Natural killer cell (primary cell): ENCODE results near the gene AGBL4. TPM values are rescaled to one million over a fixed set of nuclear protein-coding genes. Genes with fewer than 3 reads are reported as not detected.

Source experiments
- ATAC-seq, 3 donors: fragments of 150-1000 bp in 2 of 3; fragments of 200-7000 bp in 1 of 3; cut with Tn5 transposase; 1 replicate in 1 of 3; 2 replicates in 2 of 3; pipeline ENCODE4 v1.10.0; 2021; ENCODE audit warnings: mild to moderate bottlenecking in 2 of 3, moderate library complexity in 2 of 3
- DNase-seq, 2 donors: peaks; one replicate each; pipeline versions ENCODE4 v3.0.0 to v3.0.0-alpha.2; 2013 to 2021; ENCODE audit warnings: mixed read lengths in 1 of 2
- H3K27ac ChIP-seq: one replicate; pipeline ENCODE4 v1.5.1; 2013; ENCODE audit warnings: mild to moderate bottlenecking, low read length
- H3K27me3 ChIP-seq: one replicate; pipeline ENCODE4 v1.6.1; 2013; ENCODE audit warnings: low read length; ENCODE audit not compliant: control insufficient read depth, insufficient read depth
- H3K36me3 ChIP-seq: one replicate; pipeline ENCODE4 v1.6.1; 2013; ENCODE audit warnings: low read length; ENCODE audit not compliant: control insufficient read depth, insufficient read depth
- H3K4me1 ChIP-seq: one replicate; pipeline ENCODE4 v1.6.1; 2013; ENCODE audit warnings: low read length; ENCODE audit not compliant: control insufficient read depth, insufficient read depth
- H3K4me3 ChIP-seq: one replicate; pipeline ENCODE4 v1.5.1; 2013; ENCODE audit warnings: low read length
- H3K9me3 ChIP-seq: one replicate; pipeline ENCODE4 v1.6.1; 2013; ENCODE audit warnings: low read length; ENCODE audit not compliant: control insufficient read depth, insufficient read depth
- H3K27ac Mint-ChIP-seq, 2 donors: one replicate each; pipeline ENCODE4 v1.8.0; 2022; ENCODE audit warnings: mild to moderate bottlenecking in 2 of 2, mixed read lengths in 2 of 2, moderate library complexity in 1 of 2
- H3K27me3 Mint-ChIP-seq, 2 donors: one replicate each; pipeline ENCODE4 v1.8.0; 2022; ENCODE audit warnings: low read depth in 2 of 2, mixed read lengths in 2 of 2
- H3K36me3 Mint-ChIP-seq: one replicate; pipeline ENCODE4 v1.8.0; 2022; ENCODE audit warnings: mixed read lengths
- H3K4me1 Mint-ChIP-seq, 2 donors: one replicate each; pipeline ENCODE4 v1.8.0; 2022; ENCODE audit warnings: mixed read lengths in 2 of 2
- H3K4me3 Mint-ChIP-seq: one replicate; pipeline ENCODE4 v1.8.0; 2022; ENCODE audit warnings: mild to moderate bottlenecking, moderate library complexity, mixed read lengths
- H3K9me3 Mint-ChIP-seq, 2 donors: one replicate each; pipeline ENCODE4 v1.8.0; 2022; ENCODE audit warnings: mixed read lengths in 2 of 2
- CTCF ChIP-seq: fragments of 200-600 bp; IDR thresholded peaks from one replicate; pipeline ENCODE4 v1.8.0; 2022; ENCODE audit warnings: antibody characterized with exemption
- WGBS: methylation state at CpG from one replicate; pipeline ENCODE4 v1.1.7; 2013; ENCODE audit warnings: missing lambda C conversion rate; ENCODE audit not compliant: insufficient coverage; 5-methylcytosine and 5-hydroxymethylcytosine counted together
- intact Hi-C: fragments of 100-400 bp; cut with micrococcal nuclease; formaldehyde crosslinking; loops from one replicate; pipeline ENCODE4 v1.14.2; 2022
- total RNA-seq, 4 donors: library from RNA; stranded (reverse); fragments of 120-200 nt in 1 of 4; gene quantifications; one replicate each; pipeline versions ENCODE4 v1.2.3 to v1.2.4, GENCODE V29; 2013 to 2022

AGBL4 gene
- total RNA-seq, 3 donors from 2014 or later (not counting 1 experiment from before 2014, with no cell fraction given) = not detected

GRCh38 chr1:48610628-48611542 lies 1412.9 kb downstream of the AGBL4 start:
- Histone ChIP-seq H3K27me3 (no peaks in the 10 kb centered on the region), H3K4me1 (no peaks in the 10 kb centered on the region), H3K27ac (no peak overlapping the region), H3K36me3 (no peaks in the 10 kb centered on the region), H3K9me3 (no peaks in the 10 kb centered on the region), H3K4me3 (no peak overlapping the region)
- Mint-ChIP-seq H3K9me3 (no peaks in the 10 kb centered on the region), H3K36me3 (no peaks in the 10 kb centered on the region), H3K4me3 (no peak overlapping the region), H3K4me1 (no peaks in the 10 kb centered on the region), H3K27me3 (peaks cover 5 to 9% of the 10 kb centered on the region in 2 donors), H3K27ac (no peak overlapping the region)
- no peak for TF ChIP-seq CTCF
- WGBS = 92% methylated on average over 3 of the region's 3 CpGs
- ATAC-seq (no peak), DNase-seq (no peak)
- intact Hi-C loops = no loop called here

- Mint-ChIP-seq H3K4me3 (no peak overlapping the region), H3K27ac (no peak overlapping the region), H3K4me1 (no peaks in the 10 kb centered on the region), H3K36me3 (no peaks in the 10 kb centered on the region), H3K27me3 (peaks cover 5 to 18% of the 10 kb centered on the region in 2 donors), H3K9me3 (no peaks in the 10 kb centered on the region)
- TF ChIP-seq CTCF = no peak
- intact Hi-C loops = no loop called here
- H3K27me3 ChIP-seq = no peaks in the 10 kb centered on the region
- no peaks in the 10 kb centered on the region for H3K4me1 ChIP-seq
- WGBS = 94% methylated on average over 4 of the region's 4 CpGs
- no peak overlapping the region for H3K4me3 ChIP-seq
- no peak overlapping the region for H3K27ac ChIP-seq
- no peak for DNase-seq
- no peak for ATAC-seq
- no peaks in the 10 kb centered on the region for H3K9me3 ChIP-seq
- no peaks in the 10 kb centered on the region for H3K36me3 ChIP-seq
Observed at GRCh38 chr1:48608882-48609281, 1414.9 kb downstream of the AGBL4 start.

GRCh38 chr1:48603222-48603621 lies 1420.5 kb downstream of the AGBL4 start:
- DNase-seq = no peak
- H3K27me3 Mint-ChIP-seq = peaks cover 0 to 9% of the 10 kb centered on the region in 2 donors

More at GRCh38 chr1:48603222-48603621, 1420.5 kb downstream of the AGBL4 start:
- Mint-ChIP-seq H3K9me3 (no peaks in the 10 kb centered on the region), H3K4me1 (no peaks in the 10 kb centered on the region), H3K27ac (no peak overlapping the region), H3K36me3 (no peaks in the 10 kb centered on the region), H3K4me3 (no peak overlapping the region)
- Histone ChIP-seq H3K36me3 (no peaks in the 10 kb centered on the region), H3K4me1 (no peaks in the 10 kb centered on the region), H3K27ac (no peak overlapping the region), H3K27me3 (no peaks in the 10 kb centered on the region), H3K9me3 (no peaks in the 10 kb centered on the region), H3K4me3 (no peak overlapping the region)
- WGBS = 92% methylated on average over 6 of the region's 6 CpGs
- intact Hi-C loops = no loop called here
- ATAC-seq = no peak
- TF ChIP-seq CTCF = no peak
